ENCODE data around the gene MOB1A.
"Not testable (repeated sequence)": the region's sequence is repeated elsewhere in the genome, so short reads cannot be mapped to it uniquely, and the experiment has no call there.

The MOB1A gene

DNA sequence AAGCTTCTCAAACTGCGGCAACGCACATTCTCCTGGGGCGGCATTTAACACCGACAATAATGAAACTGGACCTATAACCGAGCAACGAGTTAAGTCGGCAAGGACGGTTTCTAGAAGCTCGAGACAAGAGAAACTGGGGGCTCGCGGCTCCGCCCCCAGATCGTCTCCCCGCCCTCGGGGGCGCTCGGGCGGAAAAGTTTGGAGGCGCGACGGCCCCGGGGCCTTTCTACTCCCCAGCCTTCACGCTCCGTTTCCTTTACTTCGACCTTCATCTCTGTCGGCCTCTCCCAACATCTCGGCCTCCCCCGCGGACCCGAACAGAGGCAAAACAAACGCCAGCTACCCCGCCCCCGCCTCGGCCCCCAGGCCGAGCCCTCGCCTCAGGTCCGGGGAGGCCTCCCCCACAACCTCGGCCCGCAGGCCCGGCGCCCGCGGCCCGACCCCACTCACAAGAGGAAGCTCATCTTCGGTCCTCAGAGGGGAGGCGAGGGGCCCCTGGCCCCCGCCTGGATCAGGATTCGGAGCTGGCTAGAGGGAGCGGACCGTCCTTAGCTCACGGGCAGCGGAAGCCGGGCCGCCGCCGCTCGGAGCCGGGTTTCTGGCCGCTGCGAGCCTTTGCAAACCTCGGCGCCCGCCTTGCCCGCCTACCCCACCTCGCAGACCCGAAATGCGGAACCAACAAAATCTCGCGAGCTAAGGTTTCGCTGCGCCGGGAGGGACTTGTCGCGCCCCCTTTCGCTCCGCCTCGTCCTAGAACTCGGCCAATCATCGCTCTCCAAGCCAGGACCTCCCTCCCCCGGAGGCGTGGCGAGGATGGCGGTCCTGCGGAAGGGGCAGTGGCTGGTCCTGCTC lies at the start of gene MOB1A:
MOB1A (minus strand) TSS at position 669 of the 852 bp plus-strand sequence; CDS start at position 464, 205 bp downstream.
- peak; percentile 98 for DNase-seq

- DNase-seq = no peak
Observed at GRCh38 chr2:74227646-74228045, 49.0 kb upstream of the MOB1A start.

GRCh38 chr2:74226648-74227213 lies 48.1 kb upstream of the MOB1A start:
- no peak for DNase-seq

DNA sequence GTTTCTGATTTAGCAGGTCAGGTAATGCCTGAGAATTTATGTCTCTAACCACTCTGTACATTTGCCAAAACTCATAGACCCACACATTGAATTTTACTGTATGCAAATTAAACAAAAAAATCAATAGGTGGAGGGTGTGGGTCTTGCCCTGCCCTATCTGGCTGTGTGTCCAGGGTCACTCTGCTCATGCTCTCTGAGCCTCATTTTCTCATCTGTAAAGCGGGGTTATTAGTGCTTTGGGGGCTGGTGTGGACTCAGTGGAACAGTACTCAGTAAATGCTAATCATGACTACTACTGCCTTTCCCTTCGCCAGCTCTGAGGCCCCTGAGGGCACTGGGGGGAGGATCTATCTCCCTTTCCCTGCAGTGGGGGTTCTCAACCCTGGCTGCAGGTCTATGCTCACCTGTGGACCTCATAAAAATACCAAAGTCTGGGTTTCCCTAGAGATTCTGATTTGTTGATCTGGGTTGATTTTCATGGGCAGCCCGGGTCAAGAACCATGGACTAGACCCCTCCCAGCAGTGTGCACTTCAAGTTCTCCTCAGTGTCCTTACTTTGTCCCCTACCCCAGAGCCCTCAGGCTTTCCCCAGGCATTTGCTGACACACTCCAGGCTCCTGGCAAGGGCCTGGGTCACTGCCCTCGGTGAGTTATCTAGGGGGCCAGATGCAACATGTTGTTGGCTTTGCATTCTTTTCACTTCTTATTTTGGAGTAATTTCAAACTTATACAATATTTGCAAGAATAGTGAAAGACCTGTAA lies 47.2 kb upstream of the MOB1A start:
- no peak for DNase-seq

GRCh38 chr2:74223941-74224770 lies 45.5 kb upstream of the MOB1A start:
- DNase-seq = no peak

DNA sequence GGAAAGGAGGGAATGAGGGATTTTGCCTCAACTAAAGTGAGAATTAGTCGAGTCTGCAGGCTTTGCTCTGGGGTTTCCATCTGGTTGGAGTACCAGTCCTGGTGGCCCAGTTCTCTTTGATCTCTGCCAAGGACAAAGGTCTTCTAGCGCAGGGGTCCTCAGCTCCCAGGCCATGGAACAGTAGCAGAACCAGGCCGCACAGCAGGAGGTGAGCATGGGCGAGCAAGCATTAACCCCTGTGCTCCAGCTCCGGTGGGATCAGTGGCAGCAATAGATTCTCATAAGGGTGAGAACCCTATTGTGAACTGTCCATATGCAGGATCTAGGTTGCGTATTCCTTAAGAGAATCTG lies 43.6 kb upstream of the MOB1A start:
- no peak for DNase-seq

- no peak for DNase-seq
Observed at GRCh38 chr2:74221604-74222299, 43.1 kb upstream of the MOB1A start.

GRCh38 chr2:74221091-74221490 lies 42.4 kb upstream of the MOB1A start:
- DNase-seq = no peak

DNA sequence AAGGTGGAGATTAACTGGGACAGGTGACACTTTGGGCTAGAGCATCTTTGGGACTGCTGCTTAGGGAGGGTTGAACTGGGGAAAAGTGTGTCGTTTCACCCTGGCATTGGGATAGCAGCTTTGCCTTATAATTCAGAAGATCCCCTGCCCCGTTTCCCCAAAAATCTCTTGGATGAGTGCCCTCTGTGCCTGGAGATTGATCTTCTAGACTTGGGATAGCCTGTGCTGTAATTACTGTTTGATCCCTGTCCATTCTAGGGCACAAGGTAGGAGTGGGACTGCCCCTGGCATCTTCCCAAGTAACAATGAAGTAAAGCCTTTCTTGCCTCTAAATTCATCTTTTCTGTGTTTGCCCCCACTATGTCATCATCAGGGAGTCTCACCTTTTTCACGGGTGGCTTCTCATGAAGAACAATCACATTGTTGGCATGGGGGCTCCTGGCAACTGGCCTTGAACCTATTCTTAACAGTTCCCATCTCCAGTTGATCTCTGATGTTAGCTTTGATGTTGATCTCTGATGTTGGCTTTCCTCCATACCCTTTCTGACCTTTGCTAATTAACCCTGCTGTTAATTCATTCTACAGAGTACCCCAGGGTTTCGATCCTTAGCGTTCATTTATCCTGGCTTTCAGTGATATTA lies 41.3 kb upstream of the MOB1A start:
- no peak for DNase-seq

GRCh38 chr2:74216642-74217041 lies 38.0 kb upstream of the MOB1A start:
- DNase-seq = no peak

GRCh38 chr2:74215771-74216170 lies 37.1 kb upstream of the MOB1A start:
- DNase-seq = not testable (repeated sequence)

DNA sequence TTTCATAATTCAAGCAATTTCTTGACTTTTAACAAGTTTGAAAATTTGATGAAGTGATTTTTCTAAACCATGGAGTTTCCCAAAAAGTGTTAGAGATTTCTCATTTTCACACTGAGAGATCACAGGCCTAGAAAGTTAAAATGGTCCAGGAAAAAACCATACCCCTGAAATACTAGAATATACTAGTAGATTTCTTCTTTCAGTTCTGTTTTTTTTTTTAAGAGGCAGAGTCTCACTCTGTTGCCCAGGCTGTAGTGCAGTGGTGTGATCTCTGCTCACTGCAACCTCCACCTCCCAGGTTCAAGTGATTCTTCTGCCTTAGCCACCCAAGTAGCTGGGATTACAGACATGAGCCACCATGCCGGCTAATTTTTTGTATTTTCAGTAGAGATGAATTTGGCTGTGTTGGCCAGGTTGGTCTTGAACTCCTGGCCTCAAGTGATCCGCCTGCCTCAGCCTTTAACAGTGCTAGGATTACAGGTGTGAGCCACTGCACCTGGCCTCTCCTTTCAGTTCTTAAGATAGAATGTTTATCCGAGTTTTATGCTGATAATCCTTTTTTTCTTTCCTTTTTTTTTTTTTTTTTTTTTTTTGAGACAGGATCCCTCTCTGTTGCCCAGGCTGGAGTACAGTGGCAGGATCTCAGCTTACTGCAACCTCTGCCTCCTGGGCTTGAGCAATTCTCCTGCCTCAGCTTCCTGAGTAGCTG lies 34.2 kb upstream of the MOB1A start:
- DNase-seq = no peak

- peak; percentile 73 for DNase-seq
Observed at GRCh38 chr2:74206180-74206688, 27.6 kb upstream of the MOB1A start.

DNA sequence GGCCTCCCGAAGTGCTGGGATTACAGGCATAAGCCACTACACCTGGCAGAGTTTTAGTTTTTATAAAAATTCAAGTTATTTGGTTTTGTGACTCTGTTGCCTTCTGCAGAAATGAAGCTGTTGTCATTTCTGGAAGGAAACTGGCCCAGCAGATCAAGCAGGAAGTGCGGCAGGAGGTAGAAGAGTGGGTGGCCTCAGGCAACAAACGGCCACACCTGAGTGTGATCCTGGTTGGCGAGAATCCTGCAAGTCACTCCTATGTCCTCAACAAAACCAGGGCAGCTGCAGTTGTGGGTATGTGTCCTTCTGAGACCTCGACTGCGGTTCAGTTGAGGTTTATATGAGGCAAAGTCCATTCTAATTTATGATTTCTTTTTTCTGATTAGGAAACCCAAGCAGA lies 26.9 kb upstream of the MOB1A start:
- DNase-seq = peak; percentile 23

DNA sequence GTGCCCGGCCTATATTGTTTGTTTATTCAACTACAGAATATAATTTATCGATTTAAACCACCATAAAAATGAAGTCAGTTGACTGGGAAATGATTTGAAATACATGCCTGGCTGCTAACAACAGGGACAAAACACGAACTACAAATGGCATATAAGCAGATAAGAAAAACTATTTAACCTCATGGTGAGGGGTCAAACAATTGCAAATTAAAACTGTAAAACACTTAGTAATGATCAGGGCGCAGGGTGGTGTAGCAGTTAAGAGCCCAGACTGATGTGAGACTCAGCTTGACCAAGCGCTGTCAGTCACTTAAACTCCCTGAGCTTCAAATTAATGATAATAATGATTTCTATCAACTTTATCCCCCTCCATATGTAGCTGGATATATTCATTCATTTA lies 26.4 kb upstream of the MOB1A start:
- no peak for DNase-seq

GRCh38 chr2:74204436-74204835 lies 25.8 kb upstream of the MOB1A start:
- DNase-seq = no peak

DNA sequence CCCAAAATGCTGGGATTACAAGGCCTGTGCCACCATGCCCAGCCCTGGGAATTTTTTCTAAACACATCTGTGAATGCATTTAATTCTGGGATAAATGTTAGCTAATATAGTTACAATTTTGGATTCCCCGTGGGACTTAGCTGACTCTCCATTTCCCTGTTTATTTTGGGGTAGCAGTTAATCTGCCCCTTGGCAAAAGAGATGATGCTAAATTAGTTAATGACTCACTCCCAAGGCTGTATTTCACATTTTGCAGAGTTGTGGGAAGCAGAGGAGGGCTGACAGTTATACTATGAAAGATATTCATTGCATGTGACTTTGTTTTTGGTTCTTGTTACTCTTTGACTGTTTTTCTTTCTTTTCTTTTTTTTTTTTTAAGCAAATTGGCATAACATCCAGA lies 22.9 kb upstream of the MOB1A start:
- no peak for DNase-seq

- DNase-seq = no peak
Observed at GRCh38 chr2:74201196-74201595, 22.5 kb upstream of the MOB1A start.

GRCh38 chr2:74199871-74200305 lies 21.2 kb upstream of the MOB1A start:
- no peak for DNase-seq

GRCh38 chr2:74199275-74199701 lies 20.6 kb upstream of the MOB1A start:
- DNase-seq = no peak

Data from NK-92 treated with Interleukin-12 subunit alpha and Interleukin-12 subunit beta, amount 100 ng/mL, for 24 hours (cell line).